DND-41 (cell line): Measurements from ENCODE around the gene OGN.
A peak's percentile ranks its signal among the peaks of the same experiment; 100 is the strongest.

Experiments used
- ATAC-seq: fragments of 200-7000 bp; cut with Tn5 transposase; 3 replicates; pipeline ENCODE4 v1.9.1; 2021; ENCODE audit warnings: low read depth; ENCODE audit not compliant: insufficient read depth
- DNase-seq: peaks from one replicate; pipeline ENCODE4 v3.0.0-alpha.2; 2020
- H2AFZ ChIP-seq: 2 replicates; pipeline ENCODE4 v1.6.0; 2012; ENCODE audit warnings: low read depth, low read length
- H3K27ac ChIP-seq: 2 replicates; pipeline ENCODE4 v1.5.1; 2012; ENCODE audit warnings: low read length, inconsistent platforms
- H3K27me3 ChIP-seq: fragments of 200-600 bp; sonication (generic); 2 replicates; pipeline ENCODE4 v1.6.0; 2012; ENCODE audit warnings: low read length, mild to moderate bottlenecking, inconsistent platforms; ENCODE audit not compliant: insufficient read depth, poor library complexity
- H3K36me3 ChIP-seq: 2 replicates; pipeline ENCODE4 v1.5.1; 2012; ENCODE audit warnings: low read length, inconsistent platforms; ENCODE audit not compliant: insufficient read depth
- H3K4me1 ChIP-seq: 2 replicates; pipeline ENCODE4 v1.5.1; 2012; ENCODE audit warnings: mild to moderate bottlenecking, low read length; ENCODE audit not compliant: insufficient read depth
- H3K4me2 ChIP-seq: 2 replicates; pipeline ENCODE4 v1.6.0; 2012; ENCODE audit warnings: mild to moderate bottlenecking, moderate library complexity, low read length, inconsistent platforms; ENCODE audit not compliant: insufficient read depth
- H3K4me3 ChIP-seq, 2 experiments: fragments of 200-600 bp in 1 of 2; shearing (Covaris generic) in 1 of 2; 2 replicates each; pipeline ENCODE4 v1.5.1; 2012 to 2016; ENCODE audit warnings: inconsistent platforms in 2 of 2, low read length in 2 of 2, mild to moderate bottlenecking in 2 of 2, low read depth in 1 of 2, moderate library complexity in 1 of 2
- H3K79me2 ChIP-seq: 2 replicates; pipeline ENCODE4 v1.6.0; 2012; ENCODE audit warnings: low read length, inconsistent platforms; ENCODE audit not compliant: insufficient read depth
- H3K9ac ChIP-seq: 2 replicates; pipeline ENCODE4 v1.6.0; 2012; ENCODE audit warnings: low read depth, mild to moderate bottlenecking, inconsistent platforms, low read length, moderate library complexity
- H3K9me3 ChIP-seq: 2 replicates; pipeline ENCODE4 v1.5.1; 2012; ENCODE audit warnings: low read length, moderate library complexity, mild to moderate bottlenecking, inconsistent platforms; ENCODE audit not compliant: insufficient read depth, severe bottlenecking
- H4K20me1 ChIP-seq: 2 replicates; pipeline ENCODE4 v1.6.0; 2012; ENCODE audit warnings: low read length; ENCODE audit not compliant: insufficient read depth
- EZH2 ChIP-seq: IDR thresholded peaks from 3 replicates; pipeline ENCODE4 v1.6.1; 2012; ENCODE audit warnings: borderline replicate concordance, low read depth, mild to moderate bottlenecking, moderate library complexity, low read length, inconsistent platforms; ENCODE audit not compliant: severe bottlenecking
- TF ChIP-seq, protein P1 (sequence below): IDR thresholded peaks from 2 replicates; pipeline ENCODE4 v1.5.1; 2012; ENCODE audit warnings: borderline replicate concordance, low read length, moderate library complexity, mild to moderate bottlenecking; ENCODE audit not compliant: poor library complexity, severe bottlenecking; ENCODE audit errors: extremely low read depth

The OGN gene

DNA sequence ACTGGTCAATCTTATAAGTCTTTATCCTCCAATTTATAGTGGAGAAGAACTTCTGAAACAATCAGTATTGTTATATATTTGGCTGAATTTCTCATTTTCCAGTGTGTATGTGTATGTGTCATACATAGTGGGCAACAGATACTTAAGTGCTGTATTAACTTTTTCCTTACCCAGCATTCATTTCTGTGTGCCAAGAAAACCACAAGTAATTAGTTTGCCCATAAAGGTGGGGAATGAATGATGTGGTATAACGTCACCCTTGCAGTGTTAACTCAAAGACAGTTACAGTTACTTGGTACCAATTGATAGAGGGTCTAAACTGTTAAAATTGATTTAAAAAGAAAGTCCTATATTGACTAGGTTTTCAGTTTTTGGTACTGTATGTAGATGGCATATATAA is 2.0 kb downstream of the OGN start:
- H3K4me2 ChIP-seq, result peak overlapping the region; percentile 37
- TF ChIP-seq EZH2, result no peak
- TF ChIP-seq, protein P1, sequence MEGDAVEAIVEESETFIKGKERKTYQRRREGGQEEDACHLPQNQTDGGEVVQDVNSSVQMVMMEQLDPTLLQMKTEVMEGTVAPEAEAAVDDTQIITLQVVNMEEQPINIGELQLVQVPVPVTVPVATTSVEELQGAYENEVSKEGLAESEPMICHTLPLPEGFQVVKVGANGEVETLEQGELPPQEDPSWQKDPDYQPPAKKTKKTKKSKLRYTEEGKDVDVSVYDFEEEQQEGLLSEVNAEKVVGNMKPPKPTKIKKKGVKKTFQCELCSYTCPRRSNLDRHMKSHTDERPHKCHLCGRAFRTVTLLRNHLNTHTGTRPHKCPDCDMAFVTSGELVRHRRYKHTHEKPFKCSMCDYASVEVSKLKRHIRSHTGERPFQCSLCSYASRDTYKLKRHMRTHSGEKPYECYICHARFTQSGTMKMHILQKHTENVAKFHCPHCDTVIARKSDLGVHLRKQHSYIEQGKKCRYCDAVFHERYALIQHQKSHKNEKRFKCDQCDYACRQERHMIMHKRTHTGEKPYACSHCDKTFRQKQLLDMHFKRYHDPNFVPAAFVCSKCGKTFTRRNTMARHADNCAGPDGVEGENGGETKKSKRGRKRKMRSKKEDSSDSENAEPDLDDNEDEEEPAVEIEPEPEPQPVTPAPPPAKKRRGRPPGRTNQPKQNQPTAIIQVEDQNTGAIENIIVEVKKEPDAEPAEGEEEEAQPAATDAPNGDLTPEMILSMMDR, result no peak
- H3K9ac ChIP-seq, result no peak overlapping the region
- DNase-seq, result no peak
- H3K79me2 ChIP-seq, result peaks cover 20% of the 10 kb centered on the region; the same call in 1 of the 2 replicates
- no peaks in the 10 kb centered on the region for H4K20me1 ChIP-seq
- no peak overlapping the region for H3K4me3 ChIP-seq
- no peaks in the 10 kb centered on the region for H3K9me3 ChIP-seq
- ATAC-seq, result peak; percentile 70
- H3K4me1 ChIP-seq, result peaks cover 64% of the 10 kb centered on the region
- H2AFZ ChIP-seq, result no peak overlapping the region
- peak overlapping the region; percentile 66 for H3K27ac ChIP-seq
- no peaks in the 10 kb centered on the region for H3K27me3 ChIP-seq
- no peaks in the 10 kb centered on the region for H3K36me3 ChIP-seq

DNA sequence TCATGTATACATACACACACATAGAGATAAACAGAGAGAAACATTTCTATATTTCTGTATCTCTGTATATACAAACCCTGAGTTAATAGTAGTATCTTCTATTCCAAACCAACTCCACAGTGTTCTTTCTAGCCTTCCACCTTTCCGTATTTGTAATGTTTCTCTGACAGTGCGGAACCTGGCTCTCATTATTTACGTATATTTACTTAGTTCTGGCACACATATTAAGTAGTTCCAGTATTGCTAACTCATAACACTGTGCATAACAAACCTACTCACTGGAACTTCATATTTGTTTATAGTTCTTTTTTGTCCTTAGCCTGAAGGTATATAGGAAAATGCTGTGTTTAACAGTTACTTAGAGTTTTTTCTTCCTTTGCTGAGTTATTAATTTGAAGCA is 6.5 kb downstream of the OGN start:
- DNase-seq (no peak), ATAC-seq (no peak)
- Histone ChIP-seq H3K79me2 (peaks cover 2% of the 10 kb centered on the region; the same call in 1 of the 2 replicates), H3K4me3 (no peak overlapping the region), H3K9ac (no peak overlapping the region), H3K4me2 (no peak overlapping the region), H2AFZ (no peak overlapping the region), H3K9me3 (no peaks in the 10 kb centered on the region), H3K4me1 (peaks cover 20% of the 10 kb centered on the region), H3K27me3 (no peaks in the 10 kb centered on the region), H3K36me3 (no peaks in the 10 kb centered on the region), H4K20me1 (no peaks in the 10 kb centered on the region), H3K27ac (no peak overlapping the region)
- TF ChIP-seq EZH2, result no peak
- TF ChIP-seq, protein P1, result no peak

DNA sequence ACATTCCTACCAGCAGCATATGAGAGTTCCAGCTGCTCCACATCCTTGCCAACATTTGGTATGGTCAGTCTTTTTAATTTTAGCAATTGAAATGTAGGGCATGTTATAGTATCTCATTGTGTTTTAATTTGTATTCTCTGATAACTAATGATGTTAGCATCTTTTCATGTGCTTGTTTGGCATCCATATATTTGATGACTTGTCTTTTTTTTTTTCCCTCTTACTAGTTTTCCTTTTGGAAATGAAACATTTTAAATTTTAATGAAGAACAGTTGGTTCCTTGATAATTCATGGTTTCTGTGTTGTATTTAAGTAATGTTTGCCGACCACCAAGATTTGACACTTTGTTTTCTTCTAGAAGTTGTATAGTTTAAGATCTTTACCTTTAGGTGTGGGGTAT is 8.8 kb downstream of the OGN start:
- Histone ChIP-seq H3K4me2 (no peak overlapping the region), H3K27ac (no peak overlapping the region), H3K79me2 (no peaks in the 10 kb centered on the region), H3K4me3 (no peak overlapping the region), H3K27me3 (no peaks in the 10 kb centered on the region), H3K9me3 (no peaks in the 10 kb centered on the region), H3K4me1 (no peaks in the 10 kb centered on the region), H3K36me3 (no peaks in the 10 kb centered on the region), H4K20me1 (no peaks in the 10 kb centered on the region), H2AFZ (no peak overlapping the region), H3K9ac (no peak overlapping the region)
- TF ChIP-seq, protein P1, result no peak
- TF ChIP-seq EZH2, result no peak
- ATAC-seq, result no peak
- no peak for DNase-seq

DNA sequence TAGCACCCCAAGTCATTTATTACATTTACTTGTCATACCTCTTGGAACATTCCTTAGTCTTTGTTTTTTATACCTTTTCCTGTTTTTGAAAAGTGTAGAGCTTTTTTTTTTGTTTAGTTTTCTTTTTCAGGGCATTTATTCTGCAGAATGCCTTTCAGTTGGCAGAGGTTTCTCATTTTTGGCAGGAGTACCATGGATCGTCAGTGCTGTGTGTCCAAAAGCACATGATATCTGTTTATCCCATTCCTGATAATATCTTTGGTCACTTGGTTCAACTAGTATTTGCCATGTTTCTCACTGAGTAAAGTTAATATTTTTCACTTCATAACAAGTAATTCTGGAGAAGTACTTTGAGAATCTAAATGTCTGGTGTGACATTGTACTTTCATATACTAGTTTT is 10.7 kb downstream of the OGN start:
- TF ChIP-seq, protein P1, result no peak
- TF ChIP-seq EZH2, result no peak
- no peaks in the 10 kb centered on the region for H3K4me1 ChIP-seq
- no peaks in the 10 kb centered on the region for H3K79me2 ChIP-seq
- no peak overlapping the region for H3K27ac ChIP-seq
- no peaks in the 10 kb centered on the region for H4K20me1 ChIP-seq
- H3K4me2 ChIP-seq, result no peak overlapping the region
- H3K27me3 ChIP-seq, result no peaks in the 10 kb centered on the region
- H3K9ac ChIP-seq, result no peak overlapping the region
- ATAC-seq (no peak), DNase-seq (no peak)
- H2AFZ ChIP-seq, result no peak overlapping the region
- no peak overlapping the region for H3K4me3 ChIP-seq
- H3K36me3 ChIP-seq, result no peaks in the 10 kb centered on the region
- H3K9me3 ChIP-seq, result no peaks in the 10 kb centered on the region
